ENCODE results near the gene PAK6.
A peak's percentile ranks its signal among the peaks of the same experiment; 100 is the strongest.

PAK6 gene

DNA sequence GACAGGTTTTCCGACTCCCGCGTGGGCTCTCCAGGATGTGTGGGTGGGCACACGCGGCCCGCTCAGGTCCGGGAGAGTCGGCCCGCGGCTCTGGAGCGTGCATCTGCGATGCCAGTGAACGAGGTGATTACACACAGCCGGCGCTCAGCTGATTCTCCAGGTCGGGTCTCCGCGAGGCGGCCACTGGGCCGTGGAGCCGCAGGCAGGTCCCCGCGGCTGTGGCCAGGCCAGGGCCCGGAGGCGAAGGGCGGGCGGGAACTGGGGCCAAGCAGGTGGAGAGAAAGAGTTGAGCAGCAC lies 13.2 kb downstream of the PAK6 start:
- Histone ChIP-seq H3K36me3 (no peaks in the 10 kb centered on the region), H3K4me3 (ENCODE audit: low read depth, low read length) (no peak overlapping the region), H3K9me3 (no peaks in the 10 kb centered on the region), H3K4me1 (peaks cover 10% of the 10 kb centered on the region), H3K27me3 (peaks cover 5% of the 10 kb centered on the region)
- TF ChIP-seq, protein P1, sequence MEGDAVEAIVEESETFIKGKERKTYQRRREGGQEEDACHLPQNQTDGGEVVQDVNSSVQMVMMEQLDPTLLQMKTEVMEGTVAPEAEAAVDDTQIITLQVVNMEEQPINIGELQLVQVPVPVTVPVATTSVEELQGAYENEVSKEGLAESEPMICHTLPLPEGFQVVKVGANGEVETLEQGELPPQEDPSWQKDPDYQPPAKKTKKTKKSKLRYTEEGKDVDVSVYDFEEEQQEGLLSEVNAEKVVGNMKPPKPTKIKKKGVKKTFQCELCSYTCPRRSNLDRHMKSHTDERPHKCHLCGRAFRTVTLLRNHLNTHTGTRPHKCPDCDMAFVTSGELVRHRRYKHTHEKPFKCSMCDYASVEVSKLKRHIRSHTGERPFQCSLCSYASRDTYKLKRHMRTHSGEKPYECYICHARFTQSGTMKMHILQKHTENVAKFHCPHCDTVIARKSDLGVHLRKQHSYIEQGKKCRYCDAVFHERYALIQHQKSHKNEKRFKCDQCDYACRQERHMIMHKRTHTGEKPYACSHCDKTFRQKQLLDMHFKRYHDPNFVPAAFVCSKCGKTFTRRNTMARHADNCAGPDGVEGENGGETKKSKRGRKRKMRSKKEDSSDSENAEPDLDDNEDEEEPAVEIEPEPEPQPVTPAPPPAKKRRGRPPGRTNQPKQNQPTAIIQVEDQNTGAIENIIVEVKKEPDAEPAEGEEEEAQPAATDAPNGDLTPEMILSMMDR (IDR thresholded peaks at IDR 0.05; ENCODE audit: low read depth, low read length) = no peak
- peak; percentile 5 for DNase-seq

DNA sequence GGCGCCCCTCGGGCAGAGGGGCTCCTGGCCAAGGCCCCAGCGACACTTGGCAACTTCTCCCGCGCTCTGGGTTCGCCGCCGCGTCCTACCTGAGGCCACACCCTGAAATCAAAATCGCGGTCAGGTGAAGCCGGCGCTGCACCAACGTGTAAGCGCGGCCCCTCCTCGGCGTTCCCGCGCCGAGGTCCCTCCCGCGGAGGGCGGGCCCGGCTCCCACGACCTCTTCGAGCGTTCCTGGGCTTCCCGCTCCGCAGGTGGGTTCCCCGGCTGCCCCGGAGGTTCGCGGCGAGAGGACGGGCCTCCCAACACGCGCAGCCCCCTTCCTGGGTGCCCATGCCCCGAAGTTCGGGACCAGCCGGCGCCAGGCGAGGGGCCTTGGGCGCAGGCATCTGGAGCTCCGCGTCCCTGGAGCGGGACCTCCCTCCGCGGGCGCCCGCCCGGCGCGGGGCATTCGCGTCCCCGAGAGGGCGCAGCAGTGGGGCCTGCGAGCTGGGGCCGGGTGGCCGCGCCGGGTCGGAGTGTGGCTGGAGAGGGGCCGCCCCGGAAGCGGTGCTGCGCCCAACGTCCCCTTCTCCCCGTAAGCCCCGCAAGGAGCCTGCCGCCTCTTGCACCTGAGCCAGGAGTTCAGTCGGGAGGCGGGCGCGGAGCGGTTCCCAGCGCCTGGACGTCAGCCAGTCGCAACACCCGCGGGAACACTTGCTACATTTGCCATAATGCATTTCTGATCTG lies 13.7 kb downstream of the PAK6 start:
- peak overlapping the region; percentile 48 for H3K4me3 ChIP-seq (ENCODE audit: low read depth, low read length)
- no peaks in the 10 kb centered on the region for H3K9me3 ChIP-seq
- H3K4me1 ChIP-seq = peaks cover 10% of the 10 kb centered on the region
- peak; percentile 49 for DNase-seq
- no peaks in the 10 kb centered on the region for H3K36me3 ChIP-seq
- TF ChIP-seq, protein P1 (IDR thresholded peaks at IDR 0.05; ENCODE audit: low read depth, low read length) = no peak
- H3K27me3 ChIP-seq = peaks cover 5% of the 10 kb centered on the region

DNA sequence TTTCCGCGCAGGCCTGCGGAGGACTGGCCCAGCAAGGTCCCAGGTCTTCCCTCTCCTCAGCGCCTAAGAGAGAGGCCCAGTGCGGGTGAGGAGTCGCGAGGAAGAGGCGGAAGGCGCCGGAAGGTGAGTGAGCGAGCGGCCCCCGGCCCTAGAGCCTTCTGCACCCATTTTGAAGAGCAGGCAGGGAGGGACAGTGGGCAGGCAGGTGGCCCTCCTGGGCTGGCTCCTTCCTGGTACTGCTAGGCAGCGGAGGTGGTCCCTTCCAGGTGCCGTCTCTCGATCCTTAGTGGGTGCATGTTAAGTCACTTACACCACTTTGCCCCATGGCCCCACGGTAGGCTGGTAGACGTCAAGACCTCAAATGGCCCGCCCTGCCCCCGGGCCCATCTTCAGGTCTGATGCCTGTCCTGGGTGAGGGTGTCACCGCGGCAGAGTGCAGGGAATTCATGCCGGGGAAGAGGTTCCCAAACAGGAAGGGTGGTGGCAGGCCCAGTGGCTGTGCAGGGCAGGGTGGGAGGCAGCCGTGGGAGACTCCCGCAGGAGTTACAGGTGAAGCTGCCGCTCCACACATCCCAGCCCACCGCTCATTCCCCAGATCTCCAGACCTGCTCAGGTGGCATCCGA lies 14.4 kb downstream of the PAK6 start:
- peak; percentile 5 for DNase-seq

DNA sequence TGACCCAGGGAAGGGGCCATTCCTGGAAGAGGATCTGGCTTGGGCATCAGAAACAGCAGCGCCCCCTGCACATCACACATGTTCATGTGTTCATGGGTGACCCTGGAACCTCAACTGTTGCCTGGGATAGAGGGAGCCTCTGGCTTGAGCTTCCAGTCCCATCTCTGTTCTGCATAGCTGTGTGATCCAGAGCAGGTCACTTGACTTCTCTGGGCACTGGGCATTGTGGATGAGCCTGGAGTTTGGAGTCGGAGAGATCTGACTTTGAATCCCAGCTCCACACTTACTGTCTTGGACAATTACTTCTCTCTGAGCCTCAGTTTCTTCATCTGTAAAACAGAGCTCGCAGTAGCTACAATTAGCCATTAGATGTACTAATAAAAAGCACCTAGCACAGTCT lies 15.6 kb downstream of the PAK6 start:
- peaks cover 5% of the 10 kb centered on the region for H3K27me3 ChIP-seq

More for the DNA sequence above, 14.4 kb downstream of the PAK6 start:
- TF ChIP-seq, protein P1 (IDR thresholded peaks at IDR 0.05; ENCODE audit: low read depth, low read length) = no peak
- Histone ChIP-seq H3K4me1 (peaks cover 10% of the 10 kb centered on the region), H3K36me3 (no peaks in the 10 kb centered on the region), H3K9me3 (no peaks in the 10 kb centered on the region), H3K27me3 (peaks cover 5% of the 10 kb centered on the region), H3K4me3 (ENCODE audit: low read depth, low read length) (peak overlapping the region; percentile 48)

DNA sequence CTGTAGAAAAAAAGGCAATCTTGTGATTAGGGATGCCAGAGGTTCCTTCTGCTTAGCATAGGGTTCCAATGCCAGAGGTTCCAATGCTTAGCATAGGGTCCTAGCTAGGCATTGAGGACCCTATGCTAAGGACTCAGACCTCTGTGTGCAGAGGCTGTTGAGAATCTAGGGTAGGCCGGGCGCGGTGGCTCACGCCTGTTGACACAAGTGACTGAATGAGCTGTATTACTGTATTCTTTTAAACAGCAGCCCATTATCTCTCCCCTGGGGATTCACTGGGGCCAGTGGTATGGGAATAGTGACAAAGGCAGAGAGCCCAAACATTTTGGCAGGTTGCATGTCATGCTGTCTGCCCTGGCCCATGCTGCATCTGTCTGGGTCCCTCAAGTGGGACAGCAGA lies 16.2 kb downstream of the PAK6 start:
- no peak overlapping the region for H3K4me3 ChIP-seq (ENCODE audit: low read depth, low read length)
- H3K27me3 ChIP-seq = peaks cover 5% of the 10 kb centered on the region
- no peaks in the 10 kb centered on the region for H3K9me3 ChIP-seq
- no peaks in the 10 kb centered on the region for H3K4me1 ChIP-seq
- TF ChIP-seq, protein P1 (IDR thresholded peaks at IDR 0.05; ENCODE audit: low read depth, low read length) = no peak
- DNase-seq = no peak
- no peaks in the 10 kb centered on the region for H3K36me3 ChIP-seq

More for the DNA sequence above, 15.6 kb downstream of the PAK6 start:
- no peak for DNase-seq
- Histone ChIP-seq H3K4me3 (ENCODE audit: low read depth, low read length) (no peak overlapping the region), H3K36me3 (no peaks in the 10 kb centered on the region), H3K4me1 (peaks cover 5% of the 10 kb centered on the region; the same call in 1 of the 2 replicates), H3K9me3 (no peaks in the 10 kb centered on the region)
- TF ChIP-seq, protein P1 (IDR thresholded peaks at IDR 0.05; ENCODE audit: low read depth, low read length) = peak; percentile 4; the same call in 1 of the 2 replicates

DNA sequence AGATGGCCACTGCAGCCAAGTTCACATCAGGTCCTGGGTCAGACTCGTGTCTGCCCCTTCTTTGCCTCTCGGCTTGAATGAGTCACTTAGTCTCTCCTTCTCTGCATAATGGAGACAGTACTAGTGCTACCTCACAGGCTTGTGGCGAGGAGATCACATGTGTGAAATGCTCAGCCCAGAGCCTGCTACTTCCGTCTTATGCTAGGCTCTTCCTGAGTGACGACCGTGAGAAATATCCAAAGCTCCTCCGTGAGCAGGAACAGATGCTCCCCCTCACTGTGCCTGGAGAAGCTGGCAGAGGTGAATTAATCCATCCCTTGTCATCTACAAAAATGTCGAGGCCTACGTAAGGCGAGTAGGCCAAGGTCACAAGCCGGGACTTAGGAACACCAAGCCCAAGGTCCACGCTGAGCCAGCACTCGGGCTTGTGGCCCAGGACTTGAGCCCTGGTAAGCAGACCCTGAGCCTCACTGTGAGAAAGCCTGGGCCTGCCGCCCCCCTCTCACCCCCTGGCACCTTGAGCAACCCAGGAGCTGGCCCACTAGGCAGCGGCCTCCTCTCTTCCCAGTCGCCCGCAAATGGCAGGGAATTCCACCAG lies 17.9 kb downstream of the PAK6 start:
- peaks cover 5% of the 10 kb centered on the region for H3K27me3 ChIP-seq
- no peaks in the 10 kb centered on the region for H3K36me3 ChIP-seq
- no peak for DNase-seq
- H3K4me3 ChIP-seq (ENCODE audit: low read depth, low read length) = no peak overlapping the region
- no peaks in the 10 kb centered on the region for H3K9me3 ChIP-seq
- no peaks in the 10 kb centered on the region for H3K4me1 ChIP-seq
- TF ChIP-seq, protein P1 (IDR thresholded peaks at IDR 0.05; ENCODE audit: low read depth, low read length) = no peak
